GM19240 (cell line): ENCODE data around the gene CIC.
A peak's percentile ranks its signal among the peaks of the same experiment; 100 is the strongest.
"Not testable (repeated sequence)": the region's sequence is repeated elsewhere in the genome, so short reads cannot be mapped to it uniquely, and the experiment has no call there.

Source experiments
- DNase-seq: peaks from one replicate; pipeline ENCODE4 v3.0.0; 2011; ENCODE audit warnings: low spot score; ENCODE audit not compliant: insufficient read length

CIC gene

GRCh38 chr19:42255766-42256745, 13.0 kb upstream of the CIC start:
- DNase-seq, result no peak

GRCh38 chr19:42257842-42258241, 11.2 kb upstream of the CIC start:
- DNase-seq, result not testable (repeated sequence)

- no peak for DNase-seq
Measured at GRCh38 chr19:42261763-42262162, 7.3 kb upstream of the CIC start.

- DNase-seq, result not testable (repeated sequence)
Measured at GRCh38 chr19:42266105-42266504, 2.9 kb upstream of the CIC start.

DNA sequence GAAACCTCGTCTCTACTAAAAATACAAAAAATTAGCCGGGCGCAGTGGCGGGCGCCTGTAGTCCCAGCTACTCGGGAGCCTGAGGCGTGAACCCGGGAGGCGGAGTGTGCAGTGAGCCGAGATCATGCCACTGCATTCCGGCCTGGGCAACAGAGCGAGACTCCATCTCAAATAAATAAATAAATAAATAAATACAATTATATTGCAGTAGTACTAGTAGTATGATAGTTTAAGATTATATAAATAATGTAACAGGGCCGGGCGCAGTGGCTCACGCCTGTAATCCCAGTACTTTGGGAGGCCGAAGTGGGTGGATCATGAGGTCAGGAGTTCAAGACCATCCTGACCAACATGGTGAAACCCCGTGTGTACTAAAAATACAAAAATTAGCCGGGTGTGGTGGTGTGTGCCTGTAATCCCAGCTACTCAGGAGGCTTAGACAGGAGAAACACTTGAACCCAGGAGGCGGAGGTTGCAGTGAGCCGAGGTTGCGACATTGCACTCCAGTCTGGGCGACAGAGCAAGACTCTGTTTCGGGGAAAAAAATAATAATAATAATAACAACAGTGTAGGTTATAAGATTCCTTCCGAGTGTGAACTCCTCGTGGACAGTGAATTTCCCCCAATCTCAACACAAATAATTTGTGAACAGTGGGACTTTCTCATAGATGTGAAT, 2.0 kb upstream of the CIC start:
- DNase-seq, result not testable (repeated sequence)

DNA sequence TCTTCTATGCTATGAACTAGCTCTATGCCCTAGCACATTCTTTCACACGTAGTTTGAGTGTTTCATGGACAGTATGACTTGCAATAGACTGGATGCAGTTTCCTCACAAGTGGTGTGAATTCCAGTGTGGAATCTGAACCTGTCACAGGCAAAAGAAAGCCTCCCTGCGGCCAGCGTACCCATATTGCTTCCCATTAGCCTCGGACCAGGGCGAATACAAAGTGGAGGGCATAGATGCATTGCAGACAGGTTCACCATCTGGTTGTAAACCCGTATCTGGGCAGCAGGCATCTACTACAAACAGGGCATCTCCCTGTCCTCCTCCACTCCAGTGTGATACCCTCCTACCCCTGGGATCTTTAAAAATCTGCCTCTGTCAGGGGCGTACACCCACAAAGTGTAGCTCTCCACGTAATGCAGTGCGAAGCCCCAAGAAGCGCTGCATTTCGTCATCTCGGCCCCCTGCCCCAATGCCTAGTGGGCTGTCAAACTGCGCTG, 1.4 kb upstream of the CIC start:
- DNase-seq, result no peak

DNA sequence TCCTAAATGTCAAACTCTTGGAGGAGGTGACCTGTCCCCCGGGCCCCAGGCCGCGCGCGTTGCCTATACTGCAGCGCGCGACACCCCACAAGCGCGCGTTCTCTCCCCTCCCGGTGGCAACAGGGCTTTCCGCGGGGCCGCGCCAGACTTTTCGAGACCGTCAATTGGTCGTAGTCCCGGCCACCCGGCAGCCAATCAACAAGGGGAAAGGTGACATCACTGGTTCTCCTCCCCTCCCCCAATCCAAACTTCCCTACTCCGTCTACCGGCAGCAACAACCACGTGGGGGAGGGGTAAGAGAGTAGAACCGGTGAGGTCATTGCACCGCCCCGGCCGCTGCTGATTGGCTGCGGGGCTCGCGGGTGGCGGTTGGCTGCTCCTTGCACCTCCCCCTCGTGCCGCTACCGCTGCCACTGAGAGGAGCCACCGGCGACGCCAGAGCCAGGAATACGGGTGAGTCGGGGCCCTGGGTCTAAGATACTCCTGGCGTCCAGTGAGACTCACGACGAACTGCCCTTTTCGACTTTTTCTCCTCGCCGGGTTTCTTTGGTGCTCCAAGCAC, 829 bp upstream of the CIC start:
- peak; percentile 83 for DNase-seq

DNA sequence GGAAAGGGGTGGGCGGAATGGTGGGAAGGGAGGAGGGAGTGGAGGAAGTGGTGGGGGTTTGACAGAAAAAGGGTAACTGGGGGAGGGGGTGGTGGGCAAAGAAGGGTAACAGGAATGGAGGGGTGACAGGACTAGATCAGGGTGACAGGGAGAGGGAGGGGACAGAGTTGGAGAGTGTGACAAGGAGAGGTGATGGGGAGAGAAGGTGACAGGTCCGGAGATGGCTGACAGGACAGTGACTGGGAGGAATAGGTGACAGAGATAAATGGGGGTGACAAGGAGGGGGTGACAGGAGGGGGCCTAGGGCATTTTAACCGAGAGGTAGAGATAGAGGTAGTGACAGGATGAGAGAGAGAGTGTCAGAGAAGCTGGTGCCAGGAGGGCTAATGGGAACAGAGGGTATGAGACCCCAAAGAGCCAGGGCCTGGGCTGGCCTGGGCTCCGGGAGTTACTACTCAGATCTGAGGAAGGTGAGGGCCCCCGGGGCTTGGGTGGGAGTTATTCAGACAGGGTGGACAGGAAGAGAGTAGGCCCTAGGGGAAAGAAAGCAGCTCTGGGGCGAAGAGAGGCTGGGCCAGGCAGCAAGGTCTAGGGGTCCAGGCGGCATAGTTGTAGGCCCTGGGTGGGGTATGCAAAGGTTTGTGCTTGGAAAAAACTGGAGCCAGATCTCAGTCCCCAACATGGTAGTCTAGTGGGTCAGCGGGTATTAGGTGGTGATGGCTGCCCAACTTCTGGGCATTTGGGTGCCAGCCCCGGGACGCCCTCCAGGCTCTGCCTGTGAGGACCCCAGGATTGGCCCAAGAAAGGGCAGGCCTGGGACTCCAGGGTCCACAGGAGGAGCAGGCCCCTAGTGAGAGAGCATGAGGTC, 660 bp downstream of the CIC start:
- no peak for DNase-seq

- peak; percentile 58 for DNase-seq
Measured at GRCh38 chr19:42270346-42271044, 1.4 kb downstream of the CIC start.

- DNase-seq, result no peak
Measured at GRCh38 chr19:42271045-42271419, 2.0 kb downstream of the CIC start.

GRCh38 chr19:42271861-42272534, 2.9 kb downstream of the CIC start:
- DNase-seq, result no peak

DNA sequence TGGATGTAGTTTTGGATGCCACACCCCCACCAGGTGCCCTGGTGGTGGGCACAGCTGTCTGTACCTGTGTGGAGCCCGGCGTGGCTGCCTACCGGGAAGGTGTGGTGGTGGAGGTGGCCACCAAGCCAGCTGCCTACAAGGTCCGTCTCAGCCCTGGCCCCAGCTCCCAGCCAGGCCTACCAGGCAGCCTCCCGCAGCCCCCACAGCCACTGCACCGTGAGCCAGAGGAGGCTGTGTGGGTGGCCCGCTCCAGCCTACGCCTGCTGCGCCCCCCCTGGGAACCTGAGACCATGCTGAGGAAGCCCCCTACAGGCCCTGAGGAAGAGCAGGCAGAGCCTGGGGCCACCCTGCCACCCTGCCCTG, 3.5 kb downstream of the CIC start:
- DNase-seq, result no peak

- no peak for DNase-seq
Measured at GRCh38 chr19:42272989-42273406, 3.9 kb downstream of the CIC start.

- no peak for DNase-seq
Measured at GRCh38 chr19:42273407-42274064, 4.5 kb downstream of the CIC start.

DNA sequence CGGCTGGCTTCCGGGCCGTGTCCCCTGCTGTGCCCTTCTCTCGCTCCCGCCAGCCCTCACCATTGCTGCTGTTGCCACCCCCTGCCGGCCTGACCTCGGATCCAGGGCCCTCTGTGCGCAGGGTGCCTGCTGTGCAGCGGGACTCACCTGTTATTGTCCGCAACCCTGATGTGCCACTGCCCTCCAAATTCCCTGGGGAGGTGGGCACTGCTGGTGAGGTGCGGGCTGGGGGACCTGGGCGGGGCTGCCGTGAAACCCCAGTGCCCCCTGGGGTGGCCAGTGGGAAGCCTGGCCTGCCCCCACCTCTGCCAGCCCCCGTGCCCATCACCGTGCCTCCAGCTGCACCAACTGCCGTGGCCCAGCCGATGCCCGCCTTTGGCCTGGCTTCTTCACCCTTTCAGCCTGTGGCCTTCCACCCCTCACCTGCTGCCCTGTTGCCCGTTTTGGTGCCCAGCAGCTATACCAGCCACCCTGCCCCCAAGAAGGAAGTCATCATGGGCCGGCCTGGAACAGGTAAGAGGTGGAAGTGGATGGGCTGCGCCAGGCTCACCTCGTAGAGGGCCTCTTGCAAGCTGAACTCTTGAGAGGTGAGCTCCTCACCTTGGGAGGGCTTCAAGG, 5.1 kb downstream of the CIC start:
- DNase-seq, result no peak

GRCh38 chr19:42275103-42275502, 6.1 kb downstream of the CIC start:
- DNase-seq, result no peak

DNA sequence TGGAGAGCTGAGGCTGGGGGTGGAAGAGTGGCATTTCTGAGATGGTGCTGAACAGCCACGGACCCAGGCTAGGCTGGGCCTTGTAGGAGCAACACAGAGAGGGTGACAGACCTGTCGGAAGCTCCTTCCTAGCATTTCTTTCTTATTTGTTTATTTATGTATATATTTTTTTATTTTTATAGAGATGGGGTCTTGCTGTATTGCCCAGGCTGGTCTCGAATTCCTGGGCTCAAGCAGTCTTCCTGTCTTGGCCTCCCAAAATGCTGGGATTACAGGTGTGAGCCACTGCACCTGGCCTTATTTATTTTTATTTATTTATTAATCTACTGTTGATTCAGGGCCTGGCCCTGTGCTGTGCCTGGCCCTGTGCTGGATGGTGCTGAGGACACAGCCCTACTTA, 6.5 kb downstream of the CIC start:
- DNase-seq, result no peak

- DNase-seq, result no peak
Measured at GRCh38 chr19:42276284-42276683, 7.2 kb downstream of the CIC start.

DNA sequence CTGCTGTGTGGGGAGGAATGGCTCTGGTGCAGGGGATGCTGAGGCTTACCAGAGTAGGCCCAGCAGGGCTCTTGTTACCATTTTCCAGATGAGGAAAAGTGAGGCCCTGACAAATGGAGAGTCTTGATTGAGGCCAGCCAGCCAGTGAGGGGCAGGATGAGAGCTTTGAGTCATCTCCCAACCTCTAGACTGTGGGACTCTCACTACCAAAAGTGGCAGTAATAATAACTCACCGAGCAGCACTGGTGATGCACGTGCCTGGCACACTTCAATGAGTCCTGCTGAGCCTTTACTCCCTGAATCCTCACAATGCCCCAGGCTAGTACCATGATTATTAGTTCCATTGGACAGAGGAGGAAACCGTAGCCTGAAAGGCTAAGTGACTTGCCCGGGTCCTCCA, 7.8 kb downstream of the CIC start:
- DNase-seq, result no peak
